Measurements from ENCODE around the gene GTPBP4.

Gene GTPBP4

GRCh38 chr10:968546-969199 is 19.6 kb upstream of the GTPBP4 start:
- no peak for DNase-seq

GRCh38 chr10:969473-970150 is 18.6 kb upstream of the GTPBP4 start:
- no peak for DNase-seq

DNA sequence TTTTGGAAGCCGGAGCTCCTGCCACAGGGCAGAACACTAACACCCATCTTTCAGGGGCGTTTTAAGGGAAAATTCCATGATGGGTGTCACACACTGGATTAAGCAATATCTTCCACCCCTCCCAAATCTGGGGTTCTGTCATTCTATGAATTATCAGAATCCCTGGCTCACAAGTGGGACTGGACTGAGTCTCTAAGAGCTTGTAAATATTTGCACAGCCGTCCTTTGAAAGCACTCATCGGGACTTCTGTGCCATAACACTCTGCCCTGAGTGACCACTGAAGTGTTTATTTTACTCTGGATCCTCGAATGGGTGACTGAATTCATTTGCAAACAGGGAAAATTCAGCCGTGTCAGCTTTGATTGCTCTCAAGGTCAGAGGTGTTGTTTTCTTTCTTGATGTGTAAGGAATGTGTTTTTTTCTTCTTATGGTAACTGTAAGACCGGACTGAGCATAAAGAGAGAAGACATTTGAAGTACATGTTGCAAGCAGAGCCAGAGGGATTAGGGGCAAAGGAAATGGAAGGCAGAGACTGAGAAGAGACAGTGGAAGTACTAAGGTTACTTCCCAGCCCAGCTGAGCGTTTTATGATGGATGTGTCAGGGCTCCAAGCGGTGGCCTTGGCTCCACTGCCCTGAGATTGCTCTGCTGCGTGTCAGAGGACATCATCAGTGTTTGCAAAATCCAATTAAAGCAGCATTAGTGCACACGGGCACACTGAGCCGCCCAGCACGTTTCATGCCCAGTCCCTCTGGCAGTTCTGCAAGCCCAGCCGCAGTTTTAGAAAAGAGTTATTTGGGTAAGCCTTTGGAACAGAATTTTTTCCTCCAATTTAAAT is 17.7 kb upstream of the GTPBP4 start:
- no peak for DNase-seq

DNA sequence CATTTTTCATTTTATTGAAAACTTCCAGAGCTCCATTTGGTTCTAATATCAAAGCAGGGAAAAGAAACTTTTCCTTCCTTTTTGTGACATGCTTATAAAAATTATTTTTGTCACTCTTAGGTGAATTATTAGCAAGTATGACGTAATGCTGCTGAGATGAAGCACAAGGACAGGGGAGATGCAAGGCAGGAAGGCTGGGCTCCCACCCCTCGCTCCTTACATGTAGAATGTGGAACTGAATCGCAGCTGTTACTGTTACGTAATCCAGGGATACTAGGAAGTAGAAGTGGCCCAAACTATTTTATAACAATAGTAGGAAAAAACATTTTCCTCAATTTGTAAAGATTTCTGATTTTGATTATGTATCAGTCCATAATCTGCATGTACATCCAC is 17.1 kb upstream of the GTPBP4 start:
- DNase-seq: no peak

- DNase-seq: no peak
Measured at GRCh38 chr10:971613-972012, 16.6 kb upstream of the GTPBP4 start.

DNA sequence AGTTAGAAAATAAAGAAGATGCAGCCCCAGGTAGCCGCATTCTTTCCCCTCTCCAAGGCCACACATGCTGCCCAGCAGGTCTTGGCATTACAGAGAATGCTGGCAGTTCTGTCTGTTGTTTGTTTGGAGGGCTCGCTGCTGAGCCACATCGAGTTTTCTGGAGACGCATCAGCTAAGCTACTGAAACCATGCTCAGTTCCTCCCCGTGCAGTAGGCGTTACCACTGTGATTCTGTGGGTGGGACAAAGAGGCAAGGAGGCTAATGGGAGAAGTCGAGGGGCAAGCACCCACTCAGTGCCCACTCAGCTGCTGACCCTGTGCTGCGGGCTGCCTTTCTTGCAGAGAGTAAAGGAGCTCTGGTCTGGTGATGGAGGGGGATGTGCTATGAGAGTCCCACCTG is 15.5 kb upstream of the GTPBP4 start:
- DNase-seq: no peak

DNA sequence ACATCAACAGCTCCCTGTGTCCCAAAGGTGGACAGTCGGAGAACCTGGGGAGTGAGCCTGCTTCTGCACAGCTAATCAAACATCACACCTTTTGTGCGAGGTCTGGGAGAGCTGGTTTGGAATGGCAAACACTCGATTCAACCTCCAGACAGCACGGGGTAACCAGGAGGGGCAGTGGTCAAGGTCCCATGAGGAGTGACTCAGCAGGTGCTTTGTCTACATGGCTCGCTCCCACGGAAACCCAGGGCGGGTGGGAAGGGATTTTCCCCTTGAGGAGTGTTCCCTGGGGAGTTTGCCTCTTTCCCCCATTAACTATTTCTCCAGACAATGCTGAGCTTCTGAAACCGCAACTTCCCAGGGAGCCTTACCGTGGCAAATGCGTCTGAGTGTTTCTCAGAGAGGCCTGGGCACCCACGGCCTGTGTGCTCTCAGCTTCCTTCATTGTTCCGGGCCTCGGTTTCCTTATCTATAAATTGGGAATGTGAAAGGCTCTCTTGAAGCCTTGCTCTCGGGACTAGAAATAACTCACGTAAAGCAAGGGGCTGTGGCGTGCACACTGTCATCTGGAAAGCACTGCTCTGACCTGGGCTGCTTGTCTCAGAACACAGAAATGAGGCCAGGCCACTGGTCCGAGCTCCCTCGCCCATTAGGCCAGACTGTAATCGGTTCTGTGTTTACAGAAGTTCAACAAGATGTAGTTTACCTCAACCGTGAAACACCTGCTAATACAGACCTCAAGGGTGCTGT is 14.0 kb upstream of the GTPBP4 start:
- DNase-seq: no peak

- DNase-seq: no peak
Measured at GRCh38 chr10:974785-975074, 13.5 kb upstream of the GTPBP4 start.

DNA sequence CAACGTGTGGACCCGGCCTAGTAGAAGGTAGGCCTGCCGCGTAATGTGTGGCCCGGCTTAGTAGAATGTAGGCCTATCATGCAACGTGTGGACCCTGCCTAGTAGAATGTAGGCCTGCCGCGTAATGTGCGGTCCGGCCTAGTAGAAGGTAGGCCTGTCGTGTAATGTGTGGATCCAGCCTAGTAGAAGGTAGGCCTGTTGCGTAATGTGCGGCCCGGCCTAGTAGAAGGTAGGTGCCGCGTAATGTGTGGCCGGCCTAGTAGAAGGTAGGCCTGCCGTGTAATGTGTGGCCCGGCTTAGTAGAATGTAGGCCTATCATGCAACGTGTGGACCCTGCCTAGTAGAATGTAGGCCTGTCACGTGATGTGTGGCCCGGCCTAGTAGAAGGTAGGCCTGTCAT is 11.9 kb upstream of the GTPBP4 start:
- no peak for DNase-seq

- no peak for DNase-seq
Measured at GRCh38 chr10:978826-979421, 9.3 kb upstream of the GTPBP4 start.

- no peak for DNase-seq
Measured at GRCh38 chr10:980468-981093, 7.7 kb upstream of the GTPBP4 start.

GRCh38 chr10:983401-983800 is 4.8 kb upstream of the GTPBP4 start:
- no peak for DNase-seq

DNA sequence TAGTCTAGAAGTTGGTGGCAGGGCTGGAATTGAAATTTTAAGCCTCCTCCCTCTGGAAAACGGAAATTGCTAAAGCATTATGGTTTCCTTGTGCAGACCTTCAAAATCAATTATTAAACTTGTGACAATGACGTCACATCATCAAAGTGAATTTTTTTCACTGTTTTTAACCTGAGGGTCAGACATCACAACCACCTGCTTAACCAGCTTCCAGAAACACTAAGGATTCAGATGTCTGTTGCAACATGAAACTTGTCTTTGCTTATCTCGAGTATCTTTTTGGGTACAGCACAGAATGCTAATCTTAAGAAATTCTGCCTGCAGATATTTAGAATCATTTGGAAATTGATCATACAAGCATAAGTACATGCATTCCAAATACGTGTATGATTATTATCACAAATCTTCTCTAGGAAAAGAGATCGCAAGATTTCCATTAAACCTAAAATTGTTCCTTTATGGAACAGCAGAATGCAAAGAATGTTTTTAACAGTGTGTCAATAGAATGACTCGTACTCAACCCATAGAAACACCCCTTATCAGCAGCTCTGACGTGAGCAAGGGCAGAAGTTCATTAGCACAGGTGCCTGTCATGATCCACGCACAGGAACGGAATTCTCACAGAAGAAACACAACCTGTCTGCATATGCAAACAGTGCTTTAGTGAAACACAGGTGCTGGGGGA is 4.1 kb upstream of the GTPBP4 start:
- DNase-seq: no peak

- no peak for DNase-seq
Measured at GRCh38 chr10:985361-985760, 2.9 kb upstream of the GTPBP4 start.

DNA sequence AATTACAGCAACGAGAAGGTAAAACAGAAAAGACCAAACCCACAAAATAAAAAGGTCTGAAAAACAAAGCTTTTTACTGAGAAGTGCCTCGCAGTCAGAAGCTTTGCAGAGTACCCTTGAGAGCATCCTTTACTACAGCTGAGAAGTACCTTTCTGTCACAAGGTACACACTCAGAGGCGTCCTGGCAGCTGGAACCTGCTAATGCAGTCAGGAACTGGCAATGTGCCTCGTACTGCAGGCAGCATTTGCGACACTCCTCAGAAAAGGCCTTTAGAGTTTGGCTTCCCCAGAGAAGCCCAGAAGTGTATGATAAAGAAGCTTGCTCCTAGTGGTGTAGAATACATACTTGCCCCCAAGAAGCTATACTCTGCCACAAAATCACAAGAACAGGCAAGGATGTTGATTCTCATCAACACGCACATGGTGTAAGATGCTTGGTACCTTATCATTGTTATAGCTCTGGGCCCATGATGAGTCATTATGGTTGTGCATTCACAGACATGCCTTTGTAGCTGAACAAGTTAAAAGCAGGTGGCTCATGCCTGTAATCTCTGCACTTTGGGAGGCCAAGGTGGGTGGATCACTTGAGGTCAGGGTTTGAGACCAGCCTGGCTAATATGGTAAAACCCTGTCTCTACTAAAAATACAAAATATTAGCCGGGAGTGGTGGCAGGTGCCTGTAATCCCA is 2.0 kb upstream of the GTPBP4 start:
- no peak for DNase-seq

DNA sequence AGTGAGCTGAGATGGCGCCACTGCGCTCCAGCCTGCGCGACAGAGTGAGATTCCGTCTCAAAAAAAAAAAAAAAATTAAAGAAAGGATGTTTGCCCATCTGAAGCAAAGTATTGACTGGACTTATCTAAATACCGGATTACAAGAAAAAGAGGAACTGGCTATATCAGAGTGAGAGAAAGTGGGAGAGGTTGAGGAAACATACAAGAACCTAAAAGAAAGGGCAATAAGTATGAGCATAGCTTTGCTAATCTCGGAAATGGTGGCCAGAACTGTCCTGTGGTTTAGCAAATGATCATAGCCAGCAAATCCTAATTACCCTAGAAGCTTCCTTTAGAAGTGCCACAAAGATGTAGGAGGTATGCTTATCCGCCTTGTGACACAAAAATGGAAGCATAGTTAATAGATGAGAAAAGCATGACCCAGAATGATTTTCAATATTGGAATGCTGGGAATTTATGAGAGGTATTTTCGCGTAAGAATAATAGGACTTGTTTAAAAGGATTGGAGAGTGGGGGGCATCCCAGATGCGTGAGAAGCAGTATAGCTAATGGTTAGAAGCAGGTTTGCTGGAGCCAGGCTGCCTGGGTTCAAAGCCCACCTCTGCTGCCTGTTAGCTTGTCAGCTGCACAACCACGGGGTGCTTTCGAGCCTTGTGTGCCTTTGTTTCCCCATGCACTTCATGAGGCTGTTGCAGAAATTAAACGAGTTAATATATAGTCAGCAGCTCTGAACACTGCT is 1.2 kb upstream of the GTPBP4 start:
- DNase-seq: no peak

- DNase-seq: no peak
Measured at GRCh38 chr10:987620-987869, 689 bp upstream of the GTPBP4 start.

DNA sequence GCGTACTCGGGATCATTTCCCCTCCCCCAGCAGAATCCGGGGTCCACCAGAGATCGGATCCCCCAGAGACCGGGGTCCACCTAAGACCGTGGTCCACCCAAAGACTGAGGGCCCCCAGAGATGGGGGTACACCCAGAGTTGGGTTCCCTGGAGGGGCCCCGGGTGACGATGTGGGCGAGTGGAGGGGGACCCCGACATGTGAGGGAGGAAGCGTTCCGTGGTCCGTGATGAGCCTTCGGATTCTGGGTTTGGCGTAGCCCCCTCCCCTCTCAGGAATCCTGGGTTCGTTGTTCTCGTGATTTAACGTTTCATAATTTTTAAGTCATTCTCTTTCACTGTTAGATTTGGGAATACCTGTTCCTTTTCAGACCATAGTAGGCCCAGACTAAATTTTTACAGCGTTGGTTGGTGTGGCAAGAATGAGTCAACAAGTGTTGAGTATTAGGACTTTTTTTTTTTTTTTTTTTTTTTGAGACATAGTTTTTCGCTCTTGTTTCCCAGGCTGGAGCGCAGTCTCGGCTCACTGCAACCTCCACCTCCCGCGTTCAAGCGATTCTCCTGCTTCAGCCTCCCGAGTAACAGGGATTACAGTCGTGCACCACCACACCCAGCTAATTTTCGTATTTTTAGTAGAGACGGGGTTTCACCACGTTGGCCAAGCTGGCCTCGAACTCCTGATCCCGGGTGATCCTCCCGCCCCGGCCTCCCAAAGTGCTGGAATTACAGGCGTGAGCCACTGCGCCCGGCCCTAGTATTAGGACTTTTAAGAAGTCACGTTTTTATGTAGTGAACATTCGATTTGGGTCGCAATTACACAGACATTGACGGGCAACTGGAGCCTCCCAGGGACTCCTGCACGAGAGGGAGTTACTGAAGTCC is 672 bp downstream of the GTPBP4 start:
- no peak for DNase-seq

DNA sequence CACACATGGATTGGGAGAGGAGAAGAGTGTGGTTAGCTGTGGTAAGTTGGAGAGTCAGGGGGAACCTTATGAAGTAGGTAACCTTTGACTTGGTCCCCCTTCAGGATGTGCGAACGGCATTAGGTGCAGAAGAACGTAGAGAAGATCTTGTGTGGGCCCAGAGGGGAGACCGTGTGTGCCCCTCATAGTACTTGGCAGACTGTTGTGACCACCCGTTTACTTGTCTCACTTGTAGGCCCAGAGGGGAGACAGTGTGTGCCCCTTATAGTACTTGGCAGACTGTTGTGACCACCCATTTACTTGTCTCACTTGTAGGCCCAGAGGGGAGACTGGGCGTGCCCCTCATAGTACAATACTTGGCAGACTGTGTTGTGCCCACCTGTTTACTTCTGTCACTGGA is 2.6 kb downstream of the GTPBP4 start:
- no peak for DNase-seq

- DNase-seq: no peak
Measured at GRCh38 chr10:992467-992866, 4.2 kb downstream of the GTPBP4 start.
